Superior temporal gyrus (tissue), 1 donor: ENCODE measurements around the gene PPP3R1.

ENCODE experiments used
- DNase-seq: peaks from one replicate; pipeline ENCODE4 v3.0.0-alpha.2; 2016; ENCODE audit errors: extremely low spot score

PPP3R1 gene, protein sequence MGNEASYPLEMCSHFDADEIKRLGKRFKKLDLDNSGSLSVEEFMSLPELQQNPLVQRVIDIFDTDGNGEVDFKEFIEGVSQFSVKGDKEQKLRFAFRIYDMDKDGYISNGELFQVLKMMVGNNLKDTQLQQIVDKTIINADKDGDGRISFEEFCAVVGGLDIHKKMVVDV

DNA sequence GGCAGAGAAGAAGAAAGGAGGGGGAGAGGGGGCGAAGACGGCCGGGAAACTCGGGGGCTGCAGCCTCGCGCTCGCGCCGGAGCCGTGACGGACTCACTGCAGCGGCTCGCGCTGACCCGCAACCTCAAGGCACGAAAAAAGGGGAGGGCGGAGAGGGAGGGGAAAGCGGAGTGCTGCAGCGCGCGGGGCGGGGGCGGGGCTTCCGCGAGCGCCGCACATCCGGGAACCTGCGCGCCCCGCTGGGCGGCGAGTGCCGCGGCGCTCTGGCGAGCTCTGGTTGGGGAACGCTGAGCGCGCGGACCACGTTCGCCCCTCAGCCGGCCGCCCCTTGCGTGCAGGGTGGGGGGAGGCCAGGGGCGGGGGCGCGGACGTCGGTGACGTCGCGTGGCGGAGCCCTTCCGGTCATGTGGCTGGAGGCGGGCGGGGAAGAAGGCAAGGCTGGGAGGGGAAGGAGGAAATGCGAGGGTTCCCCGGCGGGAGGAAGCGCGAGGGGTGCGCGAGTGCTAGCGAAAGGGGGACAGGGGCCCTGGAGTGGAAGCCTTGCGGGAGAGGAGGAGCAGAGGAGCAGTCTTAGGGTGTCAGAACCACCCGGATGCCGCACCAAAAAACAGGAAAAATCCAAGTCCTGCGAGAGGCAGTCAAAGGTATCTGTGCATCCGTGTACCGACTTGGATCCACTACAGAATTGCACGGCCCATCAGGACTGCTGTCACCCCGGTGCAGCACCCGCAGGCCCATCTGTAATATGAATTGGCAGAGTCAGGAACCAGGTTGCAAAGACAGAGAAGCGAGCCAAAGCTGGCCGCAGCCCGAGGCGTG lies at the start of gene PPP3R1:
TSS of gene PPP3R1 (minus strand) at position 133 of the 819 bp plus-strand sequence. CDS start 405 bp downstream, outside the sequence.
- peak; percentile 94 for DNase-seq

DNA sequence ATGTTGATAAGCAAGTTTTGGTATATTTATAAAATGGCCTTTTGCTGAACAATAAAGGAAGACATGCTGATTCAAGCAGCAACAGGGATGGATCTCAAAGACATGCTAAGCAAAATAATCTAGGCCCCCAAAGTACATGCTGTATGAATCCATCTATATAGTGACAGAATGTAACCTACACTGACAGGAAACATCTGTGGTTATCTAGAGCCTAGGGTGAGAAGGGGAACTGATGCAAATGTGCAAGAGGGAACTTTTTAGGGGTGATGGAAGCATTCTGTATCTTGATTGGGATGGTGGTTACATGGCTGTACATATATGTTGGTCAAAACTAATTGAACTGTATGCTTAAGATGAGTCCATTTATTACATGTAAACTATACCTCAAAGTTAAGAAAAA lies 43.2 kb upstream of the PPP3R1 start:
- DNase-seq = no peak

DNA sequence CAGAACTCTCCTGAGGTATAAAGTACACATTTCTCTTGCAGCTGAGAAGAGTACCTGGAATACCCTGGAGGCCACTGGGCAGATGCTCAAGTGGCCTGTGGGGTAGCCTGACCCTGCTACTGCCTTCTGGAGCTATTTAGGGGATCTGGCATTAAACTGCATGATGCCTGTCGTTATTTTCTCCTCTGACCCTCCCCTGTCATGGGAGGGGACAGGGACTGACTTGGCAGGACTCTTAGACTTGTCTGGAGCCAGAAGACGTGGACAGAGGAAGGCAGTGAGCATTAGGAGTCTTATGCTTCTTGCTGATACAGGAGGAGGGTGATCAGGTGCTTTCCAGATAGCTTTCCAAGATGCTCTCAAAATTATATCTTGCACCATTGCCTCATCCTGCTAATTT lies 42.6 kb upstream of the PPP3R1 start:
- DNase-seq = no peak

DNA sequence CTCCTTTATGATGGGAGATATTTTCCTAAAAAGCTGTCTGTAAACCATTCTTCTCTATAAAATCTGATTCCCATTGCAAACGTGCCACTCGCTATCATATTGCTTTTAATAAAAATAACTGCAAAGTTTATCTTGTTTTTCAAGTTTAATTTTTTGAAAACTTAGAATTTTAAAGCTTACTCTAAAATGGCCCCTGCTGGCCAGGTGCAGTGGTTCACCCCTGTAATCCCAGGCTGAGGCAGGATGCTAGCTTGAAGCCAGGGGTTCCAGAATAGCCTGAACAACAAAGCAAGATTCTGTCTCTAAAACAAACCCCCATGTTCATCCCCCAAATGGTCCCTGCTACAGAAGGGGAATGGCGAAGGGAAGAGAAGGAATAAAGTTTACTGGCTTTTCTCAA lies 41.9 kb upstream of the PPP3R1 start:
- DNase-seq = no peak

DNA sequence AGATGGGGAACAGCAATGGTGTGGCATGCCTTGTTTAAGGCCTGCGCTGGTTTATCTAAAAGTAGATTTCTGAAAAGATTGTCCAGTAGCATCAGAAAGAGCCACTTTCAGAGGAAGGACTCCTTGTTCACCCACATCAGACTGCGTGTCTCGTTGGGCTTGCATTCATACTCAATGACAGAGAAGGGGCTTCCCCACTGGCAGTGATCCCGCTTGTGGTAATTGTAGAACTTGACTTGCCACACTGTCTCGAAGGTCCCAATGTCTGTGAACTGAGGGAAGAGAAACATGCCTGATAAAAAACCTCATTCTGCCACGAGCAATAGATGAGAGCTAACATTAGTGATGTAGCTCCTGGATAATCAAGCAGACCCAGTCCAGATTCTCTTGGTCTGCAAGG lies 41.4 kb upstream of the PPP3R1 start:
- no peak for DNase-seq

DNA sequence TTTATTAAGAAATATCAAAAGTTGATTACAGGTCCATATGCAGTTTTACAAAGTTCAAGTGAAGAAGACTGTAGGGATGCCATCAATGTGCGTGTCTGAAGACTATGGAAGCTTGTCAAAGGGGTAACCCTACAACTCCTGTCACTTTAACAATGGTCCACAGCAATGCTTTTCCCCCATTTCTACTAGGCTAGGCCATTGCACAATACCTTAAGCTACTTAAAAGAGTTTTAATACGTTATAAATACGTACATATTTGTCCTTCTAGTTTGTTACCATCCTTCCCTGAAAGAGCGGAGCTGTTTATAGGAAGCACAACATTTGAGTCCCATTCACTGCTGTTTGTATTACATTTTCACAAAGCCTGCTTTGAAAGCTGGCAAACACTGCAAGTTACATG lies 40.7 kb upstream of the PPP3R1 start:
- no peak for DNase-seq

DNA sequence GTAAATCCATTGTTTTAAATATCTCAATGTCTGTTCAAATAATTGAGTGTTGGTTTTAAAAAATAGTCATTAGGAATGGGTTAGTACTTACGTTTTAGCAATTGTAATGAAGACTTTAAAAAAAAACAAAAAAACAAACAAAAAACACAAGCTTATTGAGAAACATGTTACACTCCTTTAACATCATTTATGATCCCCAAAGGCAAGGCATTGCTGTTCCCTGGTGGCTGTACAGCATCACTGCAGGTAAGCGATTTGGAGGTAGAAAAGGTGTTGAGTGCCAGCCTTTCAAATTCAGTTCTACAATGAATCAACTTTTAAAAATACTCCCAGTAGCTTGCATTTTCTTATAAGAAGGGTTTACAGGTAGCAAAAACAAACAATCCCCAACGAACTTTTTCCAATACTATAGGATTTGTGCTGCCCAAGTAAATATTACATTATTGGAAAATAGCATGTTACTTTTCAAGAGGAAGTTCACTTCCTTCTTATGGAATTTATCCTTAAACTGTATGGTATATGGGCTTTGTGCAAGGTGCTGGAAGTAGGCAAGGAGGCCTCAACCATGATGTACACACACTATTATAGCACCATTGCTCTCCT lies 39.9 kb upstream of the PPP3R1 start:
- DNase-seq = no peak

DNA sequence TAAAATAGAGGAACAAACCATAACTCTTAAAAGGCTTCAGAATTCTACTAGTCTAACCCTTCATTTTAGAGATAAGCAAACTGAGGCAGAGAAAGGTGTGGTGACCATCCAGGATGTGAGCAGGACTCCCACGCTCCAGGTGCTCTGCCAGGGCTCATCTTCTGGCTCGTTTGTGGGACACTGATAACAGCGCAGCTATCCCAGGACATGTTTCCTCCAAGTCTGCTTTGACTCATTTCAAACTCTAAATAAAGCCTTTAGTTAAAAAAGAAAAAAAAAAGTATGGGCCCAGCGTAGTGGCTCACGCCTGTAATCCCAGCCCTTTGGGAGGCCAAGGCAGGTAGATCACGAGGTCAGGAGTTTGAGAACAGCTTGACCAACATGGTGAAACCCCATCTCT lies 39.0 kb upstream of the PPP3R1 start:
- no peak for DNase-seq

DNA sequence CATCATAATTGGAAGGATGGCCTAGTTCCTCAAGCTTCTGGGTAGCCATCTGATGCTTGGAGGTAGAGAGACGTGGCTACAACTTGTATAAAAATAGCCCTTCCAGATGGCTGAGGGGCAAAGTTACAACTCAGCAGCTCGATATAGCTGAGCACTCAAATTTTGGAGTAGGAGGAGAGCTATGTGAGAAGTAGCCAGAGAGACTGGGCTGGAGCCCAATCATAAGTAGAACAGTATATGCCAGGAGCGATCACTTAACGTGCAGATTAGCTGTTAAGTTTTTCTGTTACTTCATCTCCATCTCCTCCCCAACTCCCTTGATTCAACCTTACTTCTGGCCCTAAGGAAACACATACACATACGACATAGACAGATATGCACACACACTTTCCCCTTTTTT lies 38.6 kb upstream of the PPP3R1 start:
- peak; percentile 72 for DNase-seq

DNA sequence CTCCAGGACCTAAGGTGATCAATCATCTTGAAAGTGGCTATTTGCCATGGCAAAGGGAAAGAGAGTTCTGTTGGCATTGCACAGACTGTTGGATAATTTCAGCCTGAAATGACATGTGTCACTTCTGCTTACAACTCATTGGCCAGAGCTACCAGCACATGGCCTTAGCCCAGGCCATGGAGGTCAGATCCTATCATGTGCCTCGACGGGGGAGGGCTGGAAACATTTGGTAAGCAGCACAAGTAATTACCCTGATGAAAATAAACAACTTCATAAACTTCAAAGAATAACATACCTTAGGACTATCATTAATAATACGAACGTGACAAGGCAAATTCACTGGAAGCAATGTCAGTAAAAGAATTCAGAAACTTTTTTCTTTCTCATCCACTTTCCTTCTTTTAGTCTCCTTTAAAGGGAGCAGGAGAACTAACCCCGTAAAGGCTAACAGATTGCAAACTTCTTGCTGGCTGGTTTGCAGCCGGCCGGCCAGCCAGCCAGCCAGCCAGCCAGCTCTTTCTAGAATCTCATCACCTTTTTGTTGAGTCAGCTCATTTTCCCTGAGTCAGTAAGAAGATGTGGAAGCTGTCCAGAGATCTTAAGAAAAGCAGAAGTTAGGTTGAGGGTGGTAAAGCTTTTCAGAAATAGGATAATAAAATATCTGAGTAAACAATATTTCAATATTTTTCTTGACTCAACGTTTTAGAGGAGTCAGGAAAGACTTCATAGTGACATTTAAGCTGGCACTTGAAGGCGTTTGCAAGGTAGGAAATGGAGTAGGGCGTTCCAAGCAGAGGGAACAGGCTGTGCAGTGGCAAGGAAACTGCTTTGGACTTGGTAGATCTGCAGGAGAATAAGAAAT lies 35.5 kb upstream of the PPP3R1 start:
- DNase-seq = peak; percentile 75

DNA sequence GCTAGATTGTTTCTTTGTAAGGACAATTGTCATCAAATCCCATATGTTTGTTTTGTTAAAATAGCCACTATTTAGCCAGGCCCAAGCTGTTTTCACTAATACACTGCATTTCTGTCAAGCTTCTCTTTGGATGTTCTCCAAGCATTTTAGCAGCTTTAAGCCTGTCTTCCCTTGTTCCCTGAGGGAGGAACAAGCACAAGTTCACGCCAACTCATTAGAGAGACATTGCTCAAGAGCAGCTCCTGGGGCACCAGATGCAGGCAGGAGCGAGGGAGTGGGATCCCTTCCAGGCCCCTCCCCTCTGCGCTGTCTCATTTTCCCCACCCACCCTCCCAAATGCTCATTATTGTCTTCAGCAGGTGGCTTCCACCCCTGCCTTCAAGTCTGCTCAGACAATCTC lies 32.6 kb upstream of the PPP3R1 start:
- peak; percentile 73 for DNase-seq

DNA sequence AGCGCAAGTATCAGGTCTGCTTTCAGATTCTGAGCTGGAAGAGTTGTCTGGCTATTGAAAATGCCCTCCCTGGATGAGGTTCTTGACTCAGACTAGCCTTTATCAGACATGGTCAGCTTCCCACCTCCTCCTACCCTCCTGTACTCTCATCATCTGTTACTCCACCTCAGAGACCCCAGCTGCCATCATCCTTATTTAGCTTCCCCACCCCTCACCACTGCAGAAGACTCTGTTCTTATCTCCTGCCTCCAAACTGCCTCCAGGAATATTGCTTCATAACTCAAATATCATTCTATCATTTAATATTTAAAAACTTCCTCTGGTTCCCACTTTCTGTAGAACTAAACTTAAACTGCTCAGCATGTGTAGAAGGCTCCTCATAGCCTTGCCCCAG lies 31.1 kb upstream of the PPP3R1 start:
- DNase-seq = no peak

DNA sequence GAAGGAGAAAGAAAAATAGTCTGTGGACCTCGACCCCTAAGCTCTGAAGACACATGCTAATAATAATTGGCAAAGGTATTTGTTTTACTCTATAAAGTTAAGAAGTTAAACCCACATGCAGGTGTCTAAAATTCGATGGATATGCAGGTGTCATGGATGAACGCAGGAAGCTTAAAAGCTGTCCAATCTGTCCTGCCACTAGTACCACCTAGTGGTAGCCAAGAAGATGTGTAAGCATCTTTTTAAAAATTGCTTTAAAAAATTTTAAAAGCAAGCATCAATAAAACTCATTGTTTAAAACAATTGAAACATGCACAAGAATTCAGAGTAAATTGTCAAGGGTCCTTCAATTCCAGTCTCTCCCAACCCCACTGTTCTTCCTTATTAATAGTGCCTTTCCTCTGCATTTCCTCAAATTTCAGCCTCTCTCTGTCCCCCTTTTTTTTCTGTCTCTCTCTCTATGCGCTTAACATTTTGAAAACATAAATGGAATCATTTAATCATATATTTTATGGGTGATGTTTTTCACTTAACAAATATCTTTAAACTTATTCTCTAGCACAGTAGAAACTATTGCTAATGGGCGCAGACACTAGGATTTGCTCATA lies 30.6 kb upstream of the PPP3R1 start:
- DNase-seq = peak; percentile 66

DNA sequence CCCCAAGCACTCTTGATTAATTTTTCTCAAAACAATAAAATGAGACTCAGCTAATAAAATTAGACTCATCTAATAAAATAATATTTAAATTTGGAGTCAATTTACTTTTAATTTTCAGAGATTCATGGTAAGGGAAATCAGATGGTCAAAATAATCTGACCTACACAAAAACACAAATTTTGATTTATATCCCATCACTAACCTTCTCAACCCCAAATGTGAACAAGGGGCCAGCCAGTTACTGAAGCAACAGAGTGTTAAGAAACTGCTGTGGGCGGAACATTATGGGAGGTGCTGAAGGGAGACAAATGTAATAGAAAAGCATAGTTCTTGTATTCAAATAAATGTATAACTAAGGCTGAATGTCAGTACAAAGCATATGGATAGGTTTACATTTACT lies 28.5 kb upstream of the PPP3R1 start:
- no peak for DNase-seq

DNA sequence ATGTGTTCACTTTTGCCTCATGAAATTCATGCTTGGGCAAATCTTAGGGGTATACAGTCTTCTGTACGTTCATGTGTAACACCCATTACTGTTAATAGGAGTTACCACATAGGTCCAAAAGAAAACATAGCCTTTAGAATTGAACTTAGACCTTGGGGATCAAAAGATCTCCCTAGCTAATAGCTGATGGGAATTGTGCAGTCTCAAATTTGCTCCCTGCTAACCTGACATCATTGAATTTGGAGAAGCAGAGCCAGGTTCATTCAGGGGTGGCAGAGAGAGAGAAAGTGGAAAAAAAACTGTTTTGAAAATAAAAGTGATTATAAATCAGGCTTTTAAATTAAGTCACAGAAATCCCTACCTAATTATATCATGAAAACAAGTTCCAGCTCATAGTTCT lies 28.0 kb upstream of the PPP3R1 start:
- DNase-seq = no peak

DNA sequence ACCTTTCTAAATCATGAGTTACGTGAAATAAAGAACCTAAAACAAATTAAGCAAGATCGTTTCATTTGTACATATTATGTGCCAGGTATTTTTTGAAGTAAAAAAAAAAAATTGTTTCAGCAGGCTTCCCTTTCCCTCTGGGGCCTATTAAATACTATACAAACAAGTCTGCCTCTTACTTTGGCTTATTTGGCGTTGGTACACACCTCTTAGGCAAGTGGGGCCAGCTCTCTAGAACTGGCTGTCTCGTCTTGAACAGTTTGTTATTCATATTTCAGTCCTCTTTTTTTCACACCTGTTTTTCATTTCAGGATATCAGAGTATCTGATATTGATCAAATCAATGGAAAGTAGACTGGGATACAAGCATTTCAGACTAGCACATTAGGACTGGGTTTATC lies 27.4 kb upstream of the PPP3R1 start:
- no peak for DNase-seq

DNA sequence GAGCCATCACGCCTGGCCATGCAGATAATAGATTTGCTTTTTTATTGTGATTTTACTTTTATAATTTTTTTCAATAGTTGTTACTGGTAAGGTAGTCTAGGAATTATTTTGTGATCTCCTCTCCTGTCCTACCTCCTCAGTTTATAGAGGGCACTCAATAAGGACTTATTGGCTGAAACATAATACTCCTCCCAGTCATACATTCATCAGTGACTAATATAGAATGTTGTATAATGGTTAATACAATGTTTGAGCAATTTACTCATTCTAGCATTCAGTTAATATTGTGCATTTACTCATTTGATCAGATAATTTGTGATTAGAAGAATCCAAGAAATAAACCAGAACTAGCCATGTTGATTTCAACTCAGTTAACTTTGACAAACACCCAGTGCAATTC lies 25.8 kb upstream of the PPP3R1 start:
- no peak for DNase-seq

DNA sequence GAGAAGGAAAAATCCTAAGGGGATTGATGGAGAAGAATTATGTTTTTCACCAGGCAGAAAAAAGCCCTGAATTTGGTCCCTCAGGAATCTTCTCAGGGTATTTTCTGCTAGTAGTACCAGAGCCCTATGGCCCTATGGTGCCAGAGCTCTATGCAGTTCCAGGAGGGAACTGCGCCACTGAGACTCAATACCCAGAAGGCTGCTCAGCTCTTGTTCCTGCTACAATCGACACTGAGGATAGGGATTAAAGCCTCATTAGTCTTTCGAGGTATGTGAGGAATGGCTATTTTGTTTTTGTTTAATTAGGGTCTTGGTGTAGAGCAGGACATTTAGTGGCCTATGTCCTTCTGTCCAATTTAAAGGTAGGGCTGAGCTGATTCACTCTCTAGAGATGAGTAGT lies 21.7 kb upstream of the PPP3R1 start:
- no peak for DNase-seq

DNA sequence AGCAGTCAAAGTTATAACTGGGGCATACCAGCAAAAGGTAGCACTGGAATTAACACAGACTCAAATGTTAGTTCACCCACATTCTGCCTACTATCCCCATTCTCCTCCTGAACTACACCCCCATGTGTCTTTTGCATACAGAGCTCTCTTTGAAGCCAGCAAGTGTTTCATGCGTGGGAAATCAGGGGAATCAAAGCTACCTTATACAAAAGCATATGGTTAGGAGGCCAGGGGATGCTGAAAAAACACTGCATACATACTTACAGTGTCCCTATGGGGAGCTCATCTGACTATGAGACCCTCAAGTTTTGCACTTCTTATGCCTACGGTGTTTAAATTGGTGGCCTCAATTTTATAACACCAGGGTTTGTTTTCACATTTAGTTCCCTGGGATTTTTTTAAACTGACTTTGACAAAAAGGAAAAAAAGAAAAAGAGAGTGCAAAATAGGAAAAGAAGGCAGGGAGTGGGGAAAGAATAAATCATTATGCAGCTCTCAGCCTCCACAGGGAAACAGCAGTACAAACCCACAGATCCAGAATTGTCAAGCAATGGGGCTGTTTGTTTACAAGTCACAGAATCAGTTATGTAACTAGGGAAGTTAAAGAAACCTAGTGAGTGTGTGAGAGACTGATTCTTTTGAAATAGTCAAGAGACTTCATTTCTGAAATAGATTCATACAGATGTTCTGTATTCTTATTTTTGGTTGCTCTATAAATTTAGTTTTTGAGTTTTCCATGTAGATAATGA lies 20.1 kb upstream of the PPP3R1 start:
- DNase-seq = peak; percentile 77

DNA sequence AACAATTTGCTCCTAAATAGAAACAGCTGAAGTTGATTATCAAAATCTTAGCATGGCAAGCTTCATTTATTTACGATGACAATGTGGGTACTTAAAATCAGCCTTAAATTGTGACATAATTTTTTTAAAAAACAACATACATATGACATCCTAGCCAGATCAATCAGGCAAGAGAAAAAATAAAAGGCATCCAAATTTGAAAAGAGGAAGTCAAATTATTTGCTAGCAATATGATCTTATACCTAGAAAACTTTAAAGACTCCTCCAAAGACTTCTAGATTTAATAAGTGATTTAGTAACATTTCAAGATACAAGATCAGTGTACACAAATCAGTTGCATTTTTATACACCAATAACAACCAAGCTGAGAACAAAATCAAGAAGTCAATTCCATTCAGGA lies 14.3 kb upstream of the PPP3R1 start:
- DNase-seq = no peak

DNA sequence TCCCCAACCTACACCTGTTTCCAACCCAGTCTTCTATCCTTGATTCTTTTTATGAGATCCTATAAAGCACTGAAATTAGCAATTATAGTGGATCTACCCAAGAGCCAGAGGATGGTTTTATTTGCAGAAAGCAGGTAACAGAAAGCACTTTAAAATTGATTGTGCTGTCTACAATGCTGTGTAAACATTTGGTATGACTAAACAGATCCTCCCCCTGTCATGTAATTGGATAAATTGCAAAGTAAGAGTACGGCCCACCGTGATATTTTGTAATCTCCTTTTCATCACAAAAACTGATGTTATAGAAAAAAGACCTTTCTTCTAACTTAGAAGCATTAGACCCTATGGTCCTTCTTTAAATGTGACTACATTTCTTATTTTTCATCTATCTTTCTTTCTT lies 11.3 kb upstream of the PPP3R1 start:
- DNase-seq = no peak
